ENCODE results near the gene TRA2A. TPM values are rescaled to one million over a fixed set of nuclear protein-coding genes. Genes with fewer than 3 reads are reported as not detected.

The TRA2A gene
- total and polyA plus RNA-seq, 9 of the 15 experiments (the other 6 are each of a cell fraction or from before 2014, with no cell fraction given), result 22.7 to 210 (median 73.9) TPM

GRCh38 chr7:23474094-23474828 is 57.5 kb downstream of the TRA2A start (continued):
- TF ChIP-seq JUND (IDR thresholded peaks at IDR 0.05; ENCODE audit: borderline replicate concordance, low read depth, low read length) (peak; percentile 59), JUND (tag; IDR thresholded peaks at IDR 0.05; ENCODE audit: borderline replicate concordance, low read depth, low read length) (peak; percentile 28; the same call in 1 of the 3 replicates), JUN (IDR thresholded peaks at IDR 0.05; ENCODE audit: borderline replicate concordance, low read depth, low read length) (no peak), JUN (CRISPR knock-in tag; IDR thresholded peaks at IDR 0.05; ENCODE audit: borderline replicate concordance) (no peak; the same call in 1 of the 2 replicates), PBX2 (CRISPR knock-in tag; IDR thresholded peaks at IDR 0.05; ENCODE audit: low read depth) (no peak), PBX2 (tag; conservative IDR thresholded peaks at IDR 0.05; ENCODE audit: low read depth) (no peak), ERF (CRISPR knock-in tag; IDR thresholded peaks at IDR 0.05) (peak; percentile 97), PML (IDR thresholded peaks at IDR 0.05; ENCODE audit: low read length) (peak; percentile 77; the same call in 1 of the 2 replicates), NRF1 (conservative IDR thresholded peaks at IDR 0.05 in 1 of 2, IDR thresholded peaks at IDR 0.05 in 1 of 2) (peak; percentile 75 to 78), DMBX1 (CRISPR knock-in tag; IDR thresholded peaks at IDR 0.05; ENCODE audit: borderline replicate concordance) (peak; percentile 31; the same call in 1 of the 2 replicates), SMARCE1 (IDR thresholded peaks at IDR 0.05) (no peak), PHF21A (IDR thresholded peaks at IDR 0.05; ENCODE audit: borderline replicate concordance, low read depth) (peak; percentile 63; the same call in 1 of the 2 replicates), PTBP1 (IDR thresholded peaks at IDR 0.05; ENCODE audit: low read depth, low read length) (0 out of 2 replicates have a peak, but pooled peaks have one; percentile 6), HDAC1 (IDR thresholded peaks at IDR 0.05) (peak in 1 of 2 experiments; percentile 94; a peak in 2 of 4 replicates), FOS (IDR thresholded peaks at IDR 0.05; ENCODE audit: extremely low read depth, insufficient read length) (peak; percentile 62), SPI1 (IDR thresholded peaks at IDR 0.05; ENCODE audit: borderline replicate concordance, low read depth, low read length) (0 out of 2 replicates have a peak, but pooled peaks have one; percentile 17), ZNF639 (CRISPR knock-in tag; conservative IDR thresholded peaks at IDR 0.05 in 1 of 2, IDR thresholded peaks at IDR 0.05 in 1 of 2) (peak in 1 of 2 experiments; percentile 60; a peak in 1 of 4 replicates), KDM4B (IDR thresholded peaks at IDR 0.05; ENCODE audit: borderline replicate concordance in 2 of 2, low read depth in 1 of 2) (0 out of 4 replicates have a peak, but pooled peaks of 1 of the 2 experiments have one; percentile 31), SIX5 (IDR thresholded peaks at IDR 0.05; ENCODE audit: borderline replicate concordance in 1 of 2, insufficient read depth in 1 of 2, low read depth in 1 of 2, low read length in 2 of 2) (no peak), MAFF (IDR thresholded peaks at IDR 0.05; ENCODE audit: low read length) (no peak), CTBP1 (IDR thresholded peaks at IDR 0.05; ENCODE audit: borderline replicate concordance) (peak; percentile 87), TOE1 (IDR thresholded peaks at IDR 0.05; ENCODE audit: borderline replicate concordance) (peak; percentile 89), TOE1 (CRISPR knock-in tag; IDR thresholded peaks at IDR 0.05; ENCODE audit: borderline replicate concordance, low read depth) (no peak), ZNF436 (CRISPR knock-in tag; IDR thresholded peaks at IDR 0.05) (peak; percentile 7; the same call in 1 of the 2 replicates)

Measured in K562 (cell line).